ENCODE results near the gene TRIM14. TPM values are rescaled to one million over a fixed set of nuclear protein-coding genes. Genes with fewer than 3 reads are reported as not detected.

TRIM14 gene
- total and polyA plus RNA-seq, 4 experiments from 2014 or later = 41.4 to 86.2 (median 85.4) TPM

- Mint-ChIP-seq H3K27me3 (no peaks in the 10 kb centered on the region), H3K4me3 (peak overlapping the region in 1 of 8 donors; percentile 9), H3K4me1 (peaks cover 11 to 40% (median 22%) of the 10 kb centered on the region in 4 donors), H3K36me3 (peaks cover 0 to 11% of the 10 kb centered on the region in 2 donors), H3K27ac (peak overlapping the region in 1 of 7 donors; percentile 38), H3K9me3 (no peaks in the 10 kb centered on the region)
- ChIA-PET CTCF (ENCODE audit: partially characterized antibody) (interaction anchor here (0.7 to 1.8 kb wide), 5 partner anchors 9 to 130 kb away, joined by 3 to 7 read pairs (median 4); no protein-coding TSS in a partner anchor), POLR2A (ENCODE audit: partially characterized antibody) (interaction anchor here (1.2 to 2.7 kb wide), 2 partner anchors 132 to 201 kb away, joined by 3 to 11 read pairs; partner anchors contain the start of genes TBC1D2 and TRMO)
- DNase-seq = no peak
- H3K9me3 ChIP-seq (ENCODE audit: control insufficient read depth in 1 of 2, low read length in 2 of 2) = no peaks in the 10 kb centered on the region
- H3K27me3 ChIP-seq (ENCODE audit: insufficient read depth, low read length) = no peaks in the 10 kb centered on the region
- intact Hi-C loops (cut with micrococcal nuclease) = no loop called here
- no peak overlapping the region for H3K4me3 ChIP-seq (ENCODE audit: low read length in 2 of 2)
- H3K36me3 ChIP-seq (ENCODE audit: insufficient read depth, low read length) = no peaks in the 10 kb centered on the region
- no peak overlapping the region for H3K27ac ChIP-seq (ENCODE audit: low read depth, low read length)
- peaks cover 21% of the 10 kb centered on the region for H3K4me1 ChIP-seq (ENCODE audit: insufficient read depth, low read length)
Measured at GRCh38 chr9:98054376-98054951, 64.6 kb downstream of the TRIM14 start.

GRCh38 chr9:98050351-98050750 lies 68.7 kb downstream of the TRIM14 start:
- Mint-ChIP-seq H3K4me1 (peaks cover 6 to 34% (median 10%) of the 10 kb centered on the region in 4 donors), H3K27me3 (no peaks in the 10 kb centered on the region), H3K9me3 (peaks cover 0 to under 1% (median 0%) of the 10 kb centered on the region in 8 donors), H3K27ac (peak overlapping the region in 1 of 7 donors; percentile 43), H3K36me3 (no peaks in the 10 kb centered on the region), H3K4me3 (no peak overlapping the region)
- no peak overlapping the region for H3K27ac ChIP-seq (ENCODE audit: low read depth, low read length)
- no peak for DNase-seq
- no peak overlapping the region for H3K4me3 ChIP-seq (ENCODE audit: low read length in 2 of 2)
- no peaks in the 10 kb centered on the region for H3K9me3 ChIP-seq (ENCODE audit: control insufficient read depth in 1 of 2, low read length in 2 of 2)
- intact Hi-C loops (cut with micrococcal nuclease) = no loop called here
- H3K36me3 ChIP-seq (ENCODE audit: insufficient read depth, low read length) = no peaks in the 10 kb centered on the region
- ChIA-PET POLR2A (ENCODE audit: partially characterized antibody) (no interaction called here), CTCF (ENCODE audit: partially characterized antibody) (no interaction called here)
- H3K4me1 ChIP-seq (ENCODE audit: insufficient read depth, low read length) = peaks cover 15% of the 10 kb centered on the region
- no peaks in the 10 kb centered on the region for H3K27me3 ChIP-seq (ENCODE audit: insufficient read depth, low read length)

- H3K27me3 Mint-ChIP-seq = no peaks in the 10 kb centered on the region
- no peak overlapping the region for H3K4me3 Mint-ChIP-seq
- Histone ChIP-seq H3K9me3 (ENCODE audit: control insufficient read depth in 1 of 2, low read length in 2 of 2) (no peaks in the 10 kb centered on the region), H3K27me3 (ENCODE audit: insufficient read depth, low read length) (no peaks in the 10 kb centered on the region), H3K4me1 (ENCODE audit: insufficient read depth, low read length) (peaks cover 22% of the 10 kb centered on the region), H3K4me3 (ENCODE audit: low read length in 2 of 2) (no peak overlapping the region), H3K36me3 (ENCODE audit: insufficient read depth, low read length) (no peaks in the 10 kb centered on the region), H3K27ac (ENCODE audit: low read depth, low read length) (no peak overlapping the region)
- intact Hi-C loops (cut with micrococcal nuclease) = no loop called here
- H3K27ac Mint-ChIP-seq = peak overlapping the region in 1 of 7 donors; percentile 41
- ChIA-PET CTCF (ENCODE audit: partially characterized antibody) (interaction anchor here (1.0 kb wide), 1 partner anchor 67 kb away, joined by 3 read pairs; the partner anchor contains the start of gene ANP32B), POLR2A (ENCODE audit: partially characterized antibody) (interaction anchor here (1.3 kb wide), 1 partner anchor 206 kb away, joined by 4 read pairs; the partner anchor contains the start of gene TBC1D2)
- peaks cover 0 to 5% (median 0%) of the 10 kb centered on the region in 8 donors for H3K9me3 Mint-ChIP-seq
- H3K4me1 Mint-ChIP-seq = peaks cover 11 to 38% (median 15%) of the 10 kb centered on the region in 4 donors
- no peak for DNase-seq
- no peaks in the 10 kb centered on the region for H3K36me3 Mint-ChIP-seq
Measured at GRCh38 chr9:98049288-98050072, 69.5 kb downstream of the TRIM14 start.

GRCh38 chr9:98047002-98047401 lies 72.0 kb downstream of the TRIM14 start:
- peaks cover 11 to 38% (median 15%) of the 10 kb centered on the region in 4 donors for H3K4me1 Mint-ChIP-seq
- H3K27ac ChIP-seq (ENCODE audit: low read depth, low read length) = no peak overlapping the region
- CTCF ChIA-PET (ENCODE audit: partially characterized antibody) = interaction anchor here (1.4 to 2.5 kb wide), 4 partner anchors 10 to 159 kb away, joined by 4 to 11 read pairs (median 6); partner anchors contain the start of gene NANS

GRCh38 chr9:98046180-98046543 lies 72.9 kb downstream of the TRIM14 start:
- H3K9me3 Mint-ChIP-seq = peaks cover 0 to 5% (median 0%) of the 10 kb centered on the region in 8 donors
- POLR2A ChIA-PET (ENCODE audit: partially characterized antibody) = interaction anchor here (0.8 to 2.6 kb wide), 11 partner anchors 11 to 210 kb away, joined by 3 to 19 read pairs (median 7); partner anchors contain the start of genes NANS, TBC1D2, TRIM14 and TRMO
- no peaks in the 10 kb centered on the region for H3K27me3 Mint-ChIP-seq
- H3K27ac Mint-ChIP-seq = peak overlapping the region in 5 of 7 donors; percentile 29 to 95 (median 85)
- H3K36me3 Mint-ChIP-seq = no peaks in the 10 kb centered on the region
- peaks cover 22% of the 10 kb centered on the region for H3K4me1 ChIP-seq (ENCODE audit: insufficient read depth, low read length)
- H3K4me3 ChIP-seq (ENCODE audit: low read length in 2 of 2) = no peak overlapping the region
- intact Hi-C loops (cut with micrococcal nuclease) = no loop called here
- CTCF ChIA-PET (ENCODE audit: partially characterized antibody) = interaction anchor here (0.6 to 2.8 kb wide), 12 partner anchors 10 to 217 kb away, joined by 3 to 21 read pairs (median 6); partner anchors contain the start of genes NANS and TRMO
- no peaks in the 10 kb centered on the region for H3K36me3 ChIP-seq (ENCODE audit: insufficient read depth, low read length)
- no peak overlapping the region for H3K27ac ChIP-seq (ENCODE audit: low read depth, low read length)
- no peak for DNase-seq
- H3K4me3 Mint-ChIP-seq = peak overlapping the region in 5 of 8 donors; percentile 76 to 88 (median 84)
- peaks cover 11 to 35% (median 15%) of the 10 kb centered on the region in 4 donors for H3K4me1 Mint-ChIP-seq
- no peaks in the 10 kb centered on the region for H3K27me3 ChIP-seq (ENCODE audit: insufficient read depth, low read length)
- no peaks in the 10 kb centered on the region for H3K9me3 ChIP-seq (ENCODE audit: control insufficient read depth in 1 of 2, low read length in 2 of 2)

More at GRCh38 chr9:98047002-98047401, 72.0 kb downstream of the TRIM14 start:
- intact Hi-C loops (cut with micrococcal nuclease) = no loop called here
- H3K27me3 ChIP-seq (ENCODE audit: insufficient read depth, low read length) = no peaks in the 10 kb centered on the region
- Mint-ChIP-seq H3K36me3 (no peaks in the 10 kb centered on the region), H3K27me3 (no peaks in the 10 kb centered on the region), H3K9me3 (peaks cover 0 to 5% (median 0%) of the 10 kb centered on the region in 8 donors), H3K27ac (peak overlapping the region in 1 of 7 donors; percentile 80), H3K4me3 (peak overlapping the region in 1 of 8 donors; percentile 20)
- H3K4me3 ChIP-seq (ENCODE audit: low read length in 2 of 2) = no peak overlapping the region
- H3K36me3 ChIP-seq (ENCODE audit: insufficient read depth, low read length) = no peaks in the 10 kb centered on the region
- H3K9me3 ChIP-seq (ENCODE audit: control insufficient read depth in 1 of 2, low read length in 2 of 2) = no peaks in the 10 kb centered on the region
- POLR2A ChIA-PET (ENCODE audit: partially characterized antibody) = interaction anchor here (0.8 to 2.6 kb wide), 3 partner anchors 10 to 125 kb away, joined by 4 to 11 read pairs (median 5); partner anchors contain the start of genes NANS and TRMO
- peaks cover 22% of the 10 kb centered on the region for H3K4me1 ChIP-seq (ENCODE audit: insufficient read depth, low read length)
- no peak for DNase-seq

GRCh38 chr9:98045234-98046179 lies 73.5 kb downstream of the TRIM14 start:
- Mint-ChIP-seq H3K9me3 (peaks cover 0 to 5% (median 0%) of the 10 kb centered on the region in 8 donors), H3K4me1 (peaks cover 11 to 31% (median 15%) of the 10 kb centered on the region in 4 donors), H3K4me3 (peak overlapping the region; percentile 65 to 88 (median 80)), H3K27ac (peak overlapping the region; percentile 29 to 97 (median 89)), H3K36me3 (no peaks in the 10 kb centered on the region), H3K27me3 (no peaks in the 10 kb centered on the region)
- CTCF ChIA-PET (ENCODE audit: partially characterized antibody) = interaction anchor here (0.6 to 2.8 kb wide), 16 partner anchors 8 to 218 kb away, joined by 3 to 21 read pairs (median 4); partner anchors contain the start of genes NANS, TBC1D2 and TRMO
- Histone ChIP-seq H3K27me3 (ENCODE audit: insufficient read depth, low read length) (no peaks in the 10 kb centered on the region), H3K4me1 (ENCODE audit: insufficient read depth, low read length) (peaks cover 22% of the 10 kb centered on the region), H3K36me3 (ENCODE audit: insufficient read depth, low read length) (no peaks in the 10 kb centered on the region), H3K9me3 (ENCODE audit: control insufficient read depth in 1 of 2, low read length in 2 of 2) (no peaks in the 10 kb centered on the region), H3K27ac (ENCODE audit: low read depth, low read length) (peak overlapping the region; percentile 9), H3K4me3 (ENCODE audit: low read length in 2 of 2) (peak overlapping the region; percentile 9 to 15)
- intact Hi-C loops (cut with micrococcal nuclease) = loop anchor here (1.0 kb wide), 1 partner anchor 11 kb away; the partner anchor contains the start of gene NANS
- POLR2A ChIA-PET (ENCODE audit: partially characterized antibody) = interaction anchor here (0.8 to 2.1 kb wide), 11 partner anchors 11 to 348 kb away, joined by 3 to 19 read pairs (median 4); partner anchors contain the start of genes NANS, TBC1D2, TRIM14 and TRMO
- peak; percentile 60 to 80 (median 71) for DNase-seq

Data from CD4-positive, alpha-beta memory T cell (primary cell).